Measurements from ENCODE around the gene IL1RAPL2.

DNA sequence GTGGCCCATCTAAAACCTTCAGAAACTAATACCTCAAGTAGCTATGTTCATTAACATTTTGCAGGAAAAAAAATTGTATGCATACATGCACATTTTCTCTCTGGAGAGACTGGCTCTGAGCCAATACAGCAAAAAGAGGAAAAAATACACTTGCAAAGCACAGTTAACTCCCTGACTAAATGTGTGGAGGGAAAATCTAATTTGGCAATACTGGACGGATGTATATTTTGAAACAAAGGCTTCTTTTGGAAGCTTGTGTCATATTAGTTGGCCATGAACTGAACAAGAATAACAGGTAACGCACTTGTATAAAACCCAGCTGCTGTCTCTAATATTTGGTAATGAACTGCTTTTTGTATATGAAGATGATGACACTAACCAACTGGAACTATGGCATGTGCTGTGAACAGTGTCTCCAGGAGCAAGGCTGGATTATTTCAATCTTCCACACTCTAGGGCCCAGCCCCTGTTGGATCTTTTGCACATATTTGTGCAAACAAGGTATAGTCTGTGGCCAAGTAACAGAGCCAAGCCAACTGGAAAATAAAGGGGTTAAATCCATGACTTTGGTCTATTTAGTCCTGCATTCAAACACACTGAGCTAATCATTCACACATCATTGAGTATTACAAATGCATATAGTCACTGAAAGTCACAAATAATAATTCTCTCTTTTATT lies 1188.4 kb downstream of the IL1RAPL2 start:
- TF ChIP-seq, protein P1, sequence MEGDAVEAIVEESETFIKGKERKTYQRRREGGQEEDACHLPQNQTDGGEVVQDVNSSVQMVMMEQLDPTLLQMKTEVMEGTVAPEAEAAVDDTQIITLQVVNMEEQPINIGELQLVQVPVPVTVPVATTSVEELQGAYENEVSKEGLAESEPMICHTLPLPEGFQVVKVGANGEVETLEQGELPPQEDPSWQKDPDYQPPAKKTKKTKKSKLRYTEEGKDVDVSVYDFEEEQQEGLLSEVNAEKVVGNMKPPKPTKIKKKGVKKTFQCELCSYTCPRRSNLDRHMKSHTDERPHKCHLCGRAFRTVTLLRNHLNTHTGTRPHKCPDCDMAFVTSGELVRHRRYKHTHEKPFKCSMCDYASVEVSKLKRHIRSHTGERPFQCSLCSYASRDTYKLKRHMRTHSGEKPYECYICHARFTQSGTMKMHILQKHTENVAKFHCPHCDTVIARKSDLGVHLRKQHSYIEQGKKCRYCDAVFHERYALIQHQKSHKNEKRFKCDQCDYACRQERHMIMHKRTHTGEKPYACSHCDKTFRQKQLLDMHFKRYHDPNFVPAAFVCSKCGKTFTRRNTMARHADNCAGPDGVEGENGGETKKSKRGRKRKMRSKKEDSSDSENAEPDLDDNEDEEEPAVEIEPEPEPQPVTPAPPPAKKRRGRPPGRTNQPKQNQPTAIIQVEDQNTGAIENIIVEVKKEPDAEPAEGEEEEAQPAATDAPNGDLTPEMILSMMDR (IDR thresholded peaks at IDR 0.05 in 4 of 5, conservative IDR thresholded peaks at IDR 0.05 in 1 of 5): no peak
- no peak for TF ChIP-seq POLR2A (IDR thresholded peaks at IDR 0.05)
